CD4-positive, alpha-beta T cell treated with Interleukin-6 for 4 hours (primary cell): ENCODE results near the gene C11orf87.

ENCODE experiments used
- DNase-seq: peaks from one replicate; pipeline ENCODE4 v3.0.0-alpha.2; 2020; ENCODE audit warnings: mixed read lengths

C11orf87 gene

DNA sequence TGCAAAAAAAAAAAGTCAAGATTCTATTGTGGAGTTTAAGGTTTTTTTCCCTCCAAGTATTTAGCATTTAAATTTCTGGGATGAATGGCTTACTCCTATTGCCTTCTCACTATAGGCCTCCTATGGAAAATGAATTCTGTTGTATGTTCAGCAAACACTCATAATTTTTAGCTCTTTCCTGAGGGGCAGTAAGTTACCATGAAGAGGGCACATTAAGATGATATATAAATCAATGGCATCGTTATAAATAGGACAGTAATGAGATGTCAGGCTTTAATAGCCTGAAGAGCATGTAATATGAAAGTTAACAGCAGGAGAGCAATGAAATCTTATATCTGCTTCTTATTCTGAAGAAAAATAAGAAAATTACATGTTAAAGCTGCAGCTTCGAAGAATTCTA is 32.9 kb downstream of the C11orf87 start:
- DNase-seq, result no peak
